Mesenchymal stem cell (in vitro differentiated cells and primary cell): ENCODE data around the gene BNC2.
"Not testable (repeated sequence)": the region's sequence is repeated elsewhere in the genome, so short reads cannot be mapped to it uniquely, and the experiment has no call there.

Experiments used
- DNase-seq: peaks from one replicate; pipeline ENCODE4 v3.0.0-alpha.2; 2013
- H2AFZ ChIP-seq: one replicate; pipeline ENCODE4 v1.6.1; 2013; ENCODE audit warnings: low read depth, mild to moderate bottlenecking, control low read depth, inconsistent platforms, low read length, moderate library complexity
- H2AK5ac ChIP-seq: 2 replicates; pipeline ENCODE4 v1.6.1; 2013; ENCODE audit warnings: low read length, moderate library complexity, mild to moderate bottlenecking, inconsistent platforms; ENCODE audit not compliant: severe bottlenecking
- H2BK120ac ChIP-seq: one replicate; pipeline ENCODE4 v1.6.1; 2013; ENCODE audit warnings: low read depth, mild to moderate bottlenecking, inconsistent platforms, low read length, moderate library complexity
- H2BK12ac ChIP-seq, 2 experiments: one replicate each; pipeline ENCODE4 v1.6.1; 2013; ENCODE audit warnings: inconsistent platforms in 2 of 2, low read length in 2 of 2, mild to moderate bottlenecking in 2 of 2, moderate library complexity in 2 of 2, control low read depth in 1 of 2
- H2BK15ac ChIP-seq: one replicate; pipeline ENCODE4 v1.6.1; 2013; ENCODE audit warnings: mild to moderate bottlenecking, low read depth, inconsistent platforms; ENCODE audit not compliant: poor library complexity, severe bottlenecking
- H2BK5ac ChIP-seq: 2 replicates; pipeline ENCODE4 v1.6.1; 2013; ENCODE audit warnings: low read depth, mild to moderate bottlenecking, low read length, control low read depth, inconsistent platforms; ENCODE audit not compliant: poor library complexity, severe bottlenecking
- H3K14ac ChIP-seq, 2 experiments: one replicate each; pipeline ENCODE4 v1.6.1; 2013; ENCODE audit warnings: inconsistent platforms in 2 of 2, low read length in 2 of 2, control low read depth in 1 of 2, mild to moderate bottlenecking in 1 of 2, moderate library complexity in 1 of 2
- H3K18ac ChIP-seq, 2 experiments: one replicate each; pipeline ENCODE4 v1.6.1; 2013; ENCODE audit warnings: inconsistent platforms in 2 of 2, low read length in 2 of 2, control low read depth in 1 of 2, low read depth in 1 of 2, mild to moderate bottlenecking in 1 of 2
- H3K23ac ChIP-seq, 2 experiments: one replicate each; pipeline ENCODE4 v1.6.1; 2013; ENCODE audit warnings: inconsistent platforms in 2 of 2, low read length in 2 of 2, mild to moderate bottlenecking in 2 of 2, moderate library complexity in 2 of 2, control low read depth in 1 of 2
- H3K27ac ChIP-seq: 2 replicates; pipeline ENCODE4 v1.5.1; 2013; ENCODE audit warnings: mild to moderate bottlenecking, moderate library complexity, low read length, control low read depth, inconsistent platforms; ENCODE audit not compliant: poor library complexity, severe bottlenecking
- H3K27me3 ChIP-seq, 2 experiments: 2 replicates each; pipeline versions ENCODE4 v1.6.1 to v1.7.0; 2013; ENCODE audit warnings: low read length in 2 of 2, mild to moderate bottlenecking in 2 of 2, moderate library complexity in 2 of 2, control low read depth in 1 of 2, inconsistent platforms in 1 of 2; ENCODE audit not compliant: control insufficient read depth in 1 of 2, insufficient read depth in 1 of 2
- H3K36me3 ChIP-seq, 2 experiments: 2 replicates each; pipeline versions ENCODE4 v1.6.1 to v1.7.0; 2013; ENCODE audit warnings: low read length in 2 of 2, control low read depth in 1 of 2, inconsistent platforms in 1 of 2, low read depth in 1 of 2, mild to moderate bottlenecking in 1 of 2; ENCODE audit not compliant: insufficient read depth in 2 of 2, control insufficient read depth in 1 of 2
- H3K4ac ChIP-seq, 2 experiments: one replicate each; pipeline ENCODE4 v1.6.1; 2013; ENCODE audit warnings: inconsistent platforms in 2 of 2, low read length in 2 of 2, mild to moderate bottlenecking in 2 of 2, moderate library complexity in 2 of 2, control low read depth in 1 of 2, low read depth in 1 of 2
- H3K4me1 ChIP-seq: 2 replicates; pipeline ENCODE4 v1.6.1; 2013; ENCODE audit warnings: low read depth, low read length, control low read depth; ENCODE audit not compliant: control insufficient read depth, insufficient read depth
- H3K4me2 ChIP-seq: 2 replicates; pipeline ENCODE4 v1.6.1; 2013; ENCODE audit warnings: low read length, mild to moderate bottlenecking, inconsistent platforms; ENCODE audit not compliant: poor library complexity, severe bottlenecking
- H3K4me3 ChIP-seq, 2 experiments: 2 replicates each; pipeline versions ENCODE4 v1.5.1 to v1.7.0; 2013; ENCODE audit warnings: low read length in 2 of 2, mild to moderate bottlenecking in 2 of 2, control low read depth in 1 of 2, low read depth in 1 of 2; ENCODE audit not compliant: insufficient read depth in 1 of 2
- H3K79me1 ChIP-seq: replicated peaks from 2 replicates; pipeline ENCODE4 v1.6.1; 2013; ENCODE audit warnings: mild to moderate bottlenecking, control low read depth, low read length, inconsistent platforms; ENCODE audit not compliant: poor library complexity, severe bottlenecking
- H3K9ac ChIP-seq: 2 replicates; pipeline ENCODE4 v1.7.0; 2013; ENCODE audit warnings: mild to moderate bottlenecking, low read length, moderate library complexity
- H3K9me3 ChIP-seq: 2 replicates; pipeline ENCODE4 v1.7.0; 2013; ENCODE audit warnings: mild to moderate bottlenecking, low read length; ENCODE audit not compliant: control insufficient read depth
- H4K8ac ChIP-seq: one replicate; pipeline ENCODE4 v1.6.1; 2013; ENCODE audit warnings: inconsistent platforms, mild to moderate bottlenecking, low read length, moderate library complexity
- H4K91ac ChIP-seq: one replicate; pipeline ENCODE4 v1.6.1; 2013; ENCODE audit warnings: mild to moderate bottlenecking, low read length, inconsistent platforms
- WGBS: methylation state at CpG from one replicate; pipeline ENCODE4 v1.1.7; 2013; ENCODE audit warnings: mixed read lengths; 5-methylcytosine and 5-hydroxymethylcytosine counted together

The BNC2 gene

DNA sequence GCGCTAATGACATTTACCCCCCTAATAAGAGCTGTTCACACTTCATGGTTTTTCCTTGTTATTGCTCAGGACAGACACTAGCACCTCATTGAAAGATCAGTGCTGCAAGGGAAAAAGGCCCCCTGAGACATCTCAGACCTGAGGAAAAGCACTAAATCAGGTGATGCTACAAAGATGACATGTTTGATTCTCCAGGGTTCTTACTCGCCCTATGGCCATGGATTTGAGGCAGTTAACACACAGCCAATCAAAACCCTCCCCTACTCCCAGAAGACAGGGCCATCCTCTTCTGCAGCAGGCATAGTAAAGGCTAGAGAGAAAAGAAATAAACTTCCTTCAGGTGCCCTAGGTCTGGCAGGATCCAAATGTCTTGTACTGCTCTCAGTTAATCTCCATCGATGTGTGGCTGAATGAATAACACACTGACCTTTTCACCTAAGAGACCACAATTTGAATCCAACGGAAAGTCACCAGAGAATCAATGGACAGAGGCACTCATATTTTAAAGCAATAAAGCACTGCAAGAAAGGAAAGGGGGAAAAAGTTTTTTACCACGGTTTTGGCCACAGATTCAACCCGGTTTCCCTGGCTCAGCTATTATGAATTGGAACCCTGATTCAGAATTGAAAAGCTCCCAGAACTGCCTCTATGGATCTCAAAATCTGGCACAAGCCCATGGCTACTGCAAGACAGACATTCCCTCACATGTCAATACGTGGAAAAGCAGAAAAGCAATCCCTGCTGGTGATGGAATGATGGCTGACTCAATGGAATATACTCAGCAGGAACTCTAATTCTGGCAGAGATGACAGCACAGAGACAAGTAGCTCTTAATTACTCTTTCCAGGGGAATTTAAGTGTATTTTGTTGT is 329.5 kb downstream of the BNC2 start:
- no peak overlapping the region for H4K91ac ChIP-seq
- H3K18ac ChIP-seq = peak overlapping the region in 1 of 2 experiments; percentile 41
- no peak overlapping the region for H3K4ac ChIP-seq
- no peak overlapping the region for H2BK5ac ChIP-seq
- H3K27ac ChIP-seq = peak overlapping the region; percentile 34
- H3K36me3 ChIP-seq = peaks cover 0 to 52% of the 10 kb centered on the region in 2 experiments
- no peak overlapping the region for H2BK12ac ChIP-seq
- no peak overlapping the region for H3K23ac ChIP-seq
- 56% methylated on average over 6 of the region's 7 CpGs for WGBS
- H3K9ac ChIP-seq = peak overlapping the region; percentile 11
- H3K14ac ChIP-seq = no peak overlapping the region
- H3K27me3 ChIP-seq = no peaks in the 10 kb centered on the region
- no peak overlapping the region for H2BK15ac ChIP-seq
- no peak overlapping the region for H2AFZ ChIP-seq
- H3K4me2 ChIP-seq = no peak overlapping the region
- H3K9me3 ChIP-seq = no peaks in the 10 kb centered on the region
- no peak overlapping the region for H2BK120ac ChIP-seq
- peak; percentile 46 for DNase-seq
- no peak overlapping the region for H3K4me3 ChIP-seq
- no peak overlapping the region for H2AK5ac ChIP-seq
- peak overlapping the region; percentile 12 for H4K8ac ChIP-seq
- H3K79me1 ChIP-seq = peaks cover 22% of the 10 kb centered on the region
- no peaks in the 10 kb centered on the region for H3K4me1 ChIP-seq

DNA sequence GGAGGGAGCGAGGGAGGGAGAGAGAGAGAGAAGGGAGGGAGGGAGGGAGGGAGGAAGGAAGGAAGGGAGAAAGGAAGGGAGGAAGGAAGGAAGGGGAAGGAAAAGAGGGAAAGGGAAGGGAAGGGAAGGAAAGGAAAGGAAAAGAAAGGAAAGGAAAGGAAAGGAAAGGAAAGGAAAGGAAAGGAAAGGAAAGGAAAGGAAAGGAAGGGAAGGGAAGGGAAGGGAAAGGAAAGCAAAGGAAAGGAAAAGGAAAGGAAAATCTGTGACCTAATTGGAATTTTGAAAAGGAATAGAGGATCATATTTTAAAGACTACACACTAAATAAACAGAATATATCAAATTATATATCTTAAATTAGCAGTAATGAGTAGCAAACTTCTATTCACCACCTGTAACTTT is 330.8 kb downstream of the BNC2 start:
- not testable (repeated sequence) for H3K4me3 ChIP-seq, H3K4me2 ChIP-seq, H3K4ac ChIP-seq, H3K4me1 ChIP-seq, DNase-seq, H3K14ac ChIP-seq, H2AK5ac ChIP-seq, H3K27me3 ChIP-seq, H2BK15ac ChIP-seq, H2AFZ ChIP-seq, H3K9ac ChIP-seq, H4K91ac ChIP-seq, H2BK120ac ChIP-seq, H3K23ac ChIP-seq, H3K9me3 ChIP-seq, H2BK12ac ChIP-seq, H3K18ac ChIP-seq, H2BK5ac ChIP-seq, H4K8ac ChIP-seq, H3K27ac ChIP-seq
- Histone ChIP-seq H3K36me3 (peaks cover 0 to 40% of the 10 kb centered on the region in 2 experiments), H3K79me1 (peaks cover 23% of the 10 kb centered on the region)
- WGBS = 100% methylated on average over 1 of the region's 1 CpG

DNA sequence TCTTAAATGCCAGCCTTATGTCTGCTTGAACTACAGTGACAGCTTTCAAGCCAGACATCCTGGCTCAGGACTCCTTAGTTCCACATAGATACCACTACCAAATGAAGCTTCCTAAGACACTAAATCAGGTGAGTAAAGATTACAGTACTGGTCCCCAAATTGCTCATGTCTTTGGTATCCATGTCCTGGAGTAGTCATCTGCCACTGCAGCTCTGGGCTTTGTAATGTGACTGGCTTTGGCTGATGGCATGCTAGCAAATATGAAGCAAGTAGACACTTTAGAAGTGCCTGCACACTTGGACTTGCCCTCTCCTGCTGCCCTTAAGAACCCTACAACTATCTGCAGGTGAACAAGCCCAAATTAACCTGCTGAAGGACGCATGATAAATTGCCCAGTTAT is 334.9 kb downstream of the BNC2 start:
- Histone ChIP-seq H3K27ac (no peak overlapping the region), H3K79me1 (peaks cover 17% of the 10 kb centered on the region), H3K36me3 (peaks cover 2 to 25% of the 10 kb centered on the region in 2 experiments), H3K4me3 (no peak overlapping the region), H2BK5ac (peak overlapping the region; percentile 51), H3K18ac (peak overlapping the region in 1 of 2 experiments; percentile 49), H2BK120ac (no peak overlapping the region), H3K27me3 (no peaks in the 10 kb centered on the region), H4K8ac (no peak overlapping the region), H3K4me2 (no peak overlapping the region), H2BK12ac (peak overlapping the region; percentile 18), H2BK15ac (no peak overlapping the region), H3K9me3 (no peaks in the 10 kb centered on the region), H4K91ac (no peak overlapping the region), H3K4me1 (peaks cover 6% of the 10 kb centered on the region), H3K4ac (no peak overlapping the region), H3K23ac (no peak overlapping the region), H3K9ac (no peak overlapping the region), H2AFZ (no peak overlapping the region), H2AK5ac (peak overlapping the region; percentile 42), H3K14ac (peak overlapping the region in 1 of 2 experiments; percentile 75)
- no peak for DNase-seq
- WGBS = 94% methylated on average over 1 of the region's 1 CpG

DNA sequence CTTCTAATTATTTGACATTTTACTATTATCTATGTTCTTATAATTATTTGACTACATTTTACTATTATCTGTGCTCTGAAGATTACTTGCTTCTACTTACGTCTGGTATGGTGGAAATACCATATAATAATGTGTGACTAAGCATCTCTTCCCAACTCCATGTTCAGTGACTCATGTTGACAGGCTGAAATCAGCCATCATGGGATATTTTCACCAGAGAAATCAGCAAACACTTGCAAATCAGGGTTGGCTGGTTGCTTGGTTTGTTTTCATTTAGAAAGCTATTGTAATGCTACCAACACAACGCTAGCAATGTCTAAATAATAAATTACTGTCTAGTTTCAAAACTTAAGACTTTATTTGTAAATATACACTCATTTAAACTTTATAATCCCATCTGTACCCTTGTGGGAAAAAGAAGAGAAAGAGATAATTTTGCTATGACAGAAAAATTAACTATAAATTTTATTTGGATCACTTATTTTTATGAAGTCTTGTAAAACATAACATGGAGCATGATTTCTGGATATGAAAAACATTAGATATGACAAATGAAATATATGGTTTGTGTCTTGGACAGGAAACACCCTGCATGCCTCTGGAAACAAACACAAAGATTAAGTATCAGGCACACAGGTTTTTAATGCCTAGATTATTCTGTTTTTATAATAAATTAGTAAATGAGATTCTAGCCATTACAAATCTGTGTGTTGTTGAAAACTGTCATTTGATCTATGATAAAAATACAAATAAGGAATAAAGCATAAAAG is 337.6 kb downstream of the BNC2 start:
- Histone ChIP-seq H2BK5ac (no peak overlapping the region), H3K27ac (no peak overlapping the region), H2AK5ac (no peak overlapping the region), H3K9ac (peak overlapping the region; percentile 56), H3K4ac (no peak overlapping the region), H3K4me2 (no peak overlapping the region), H3K9me3 (no peaks in the 10 kb centered on the region), H3K14ac (no peak overlapping the region), H3K27me3 (no peaks in the 10 kb centered on the region), H4K91ac (no peak overlapping the region), H3K4me3 (no peak overlapping the region), H2AFZ (no peak overlapping the region), H4K8ac (no peak overlapping the region), H2BK15ac (no peak overlapping the region), H2BK12ac (no peak overlapping the region), H3K23ac (no peak overlapping the region), H3K36me3 (peaks cover 3 to 35% of the 10 kb centered on the region in 2 experiments), H3K4me1 (peaks cover 6% of the 10 kb centered on the region), H3K18ac (no peak overlapping the region), H2BK120ac (no peak overlapping the region), H3K79me1 (peaks cover 16% of the 10 kb centered on the region)
- peak; percentile 85 for DNase-seq
- WGBS = no CpG with 5 or more reads among the region's 2 CpGs
